ENCODE measurements around the gene PPP3R1.

Gene PPP3R1

GRCh38 chr2:68182902-68183301, 69.4 kb downstream of the PPP3R1 start:
- H3K79me2 ChIP-seq (ENCODE audit: insufficient read depth, low read length) = peaks cover 46% of the 10 kb centered on the region

GRCh38 chr2:68178954-68179627, 73.2 kb downstream of the PPP3R1 start:
- Histone ChIP-seq H3K27me3 (ENCODE audit: low read length) (no peaks in the 10 kb centered on the region), H3F3A (ENCODE audit: insufficient read depth) (peaks cover 37% of the 10 kb centered on the region), H2AFZ (ENCODE audit: low read depth, low read length, severe bottlenecking) (no peak overlapping the region), H3K9me3 (ENCODE audit: insufficient read depth, low read length) (no peaks in the 10 kb centered on the region), H3K9ac (ENCODE audit: low read length) (no peak overlapping the region), H3K27ac (ENCODE audit: low read depth, low read length) (no peak overlapping the region), H3K9me2 (replicated peaks; ENCODE audit: insufficient read depth, low read length) (no peaks in the 10 kb centered on the region), H3K4me2 (ENCODE audit: low read depth, low read length, poor library complexity, severe bottlenecking) (no peak overlapping the region), H3K79me2 (ENCODE audit: insufficient read depth, low read length) (peaks cover 21% of the 10 kb centered on the region), H4K20me1 (ENCODE audit: low read depth, low read length) (no peaks in the 10 kb centered on the region), H3K4me3 (ENCODE audit: insufficient read depth, low read length, poor library complexity, severe bottlenecking) (no peak overlapping the region), H3K36me3 (ENCODE audit: low read length) (peaks cover 40% of the 10 kb centered on the region)
- TF ChIP-seq EZH2phosphoT487 (conservative IDR thresholded peaks at IDR 0.05; ENCODE audit: low read length) = no peak
- no peak for TF ChIP-seq CTCF (IDR thresholded peaks at IDR 0.05; ENCODE audit: insufficient read depth, low read length, poor library complexity, severe bottlenecking)

More at GRCh38 chr2:68182902-68183301, 69.4 kb downstream of the PPP3R1 start:
- no peak overlapping the region for H3K9ac ChIP-seq (ENCODE audit: low read length)
- H3K36me3 ChIP-seq (ENCODE audit: low read length) = peaks cover 36% of the 10 kb centered on the region
- TF ChIP-seq CTCF (IDR thresholded peaks at IDR 0.05; ENCODE audit: insufficient read depth, low read length, poor library complexity, severe bottlenecking) (no peak), EZH2phosphoT487 (conservative IDR thresholded peaks at IDR 0.05; ENCODE audit: low read length) (no peak)
- H3K27me3 ChIP-seq (ENCODE audit: low read length) = no peaks in the 10 kb centered on the region
- peaks cover 34% of the 10 kb centered on the region; the same call in 1 of the 2 replicates for H3F3A ChIP-seq (ENCODE audit: insufficient read depth)
- no peak overlapping the region for H3K27ac ChIP-seq (ENCODE audit: low read depth, low read length)
- no peaks in the 10 kb centered on the region for H3K9me3 ChIP-seq (ENCODE audit: insufficient read depth, low read length)
- H3K4me3 ChIP-seq (ENCODE audit: insufficient read depth, low read length, poor library complexity, severe bottlenecking) = no peak overlapping the region
- no peak overlapping the region for H3K4me2 ChIP-seq (ENCODE audit: low read depth, low read length, poor library complexity, severe bottlenecking)
- H3K9me2 ChIP-seq (replicated peaks; ENCODE audit: insufficient read depth, low read length) = no peaks in the 10 kb centered on the region
- H2AFZ ChIP-seq (ENCODE audit: low read depth, low read length, severe bottlenecking) = no peak overlapping the region
- H4K20me1 ChIP-seq (ENCODE audit: low read depth, low read length) = 0 out of 2 replicates have a peak, but pooled peaks cover 6% of the 10 kb centered on the region

GRCh38 chr2:68178432-68178831, 73.9 kb downstream of the PPP3R1 start:
- peaks cover 15% of the 10 kb centered on the region for H3K79me2 ChIP-seq (ENCODE audit: insufficient read depth, low read length)
- H3K9ac ChIP-seq (ENCODE audit: low read length) = no peak overlapping the region
- TF ChIP-seq CTCF (IDR thresholded peaks at IDR 0.05; ENCODE audit: insufficient read depth, low read length, poor library complexity, severe bottlenecking) (no peak), EZH2phosphoT487 (conservative IDR thresholded peaks at IDR 0.05; ENCODE audit: low read length) (no peak)
- no peak overlapping the region for H3K4me2 ChIP-seq (ENCODE audit: low read depth, low read length, poor library complexity, severe bottlenecking)
- peaks cover 37% of the 10 kb centered on the region for H3K36me3 ChIP-seq (ENCODE audit: low read length)
- no peak overlapping the region for H3K4me3 ChIP-seq (ENCODE audit: insufficient read depth, low read length, poor library complexity, severe bottlenecking)
- no peaks in the 10 kb centered on the region for H3K9me2 ChIP-seq (replicated peaks; ENCODE audit: insufficient read depth, low read length)
- peaks cover 42% of the 10 kb centered on the region for H3F3A ChIP-seq (ENCODE audit: insufficient read depth)
- H3K27ac ChIP-seq (ENCODE audit: low read depth, low read length) = no peak overlapping the region
- no peak overlapping the region for H2AFZ ChIP-seq (ENCODE audit: low read depth, low read length, severe bottlenecking)
- H3K27me3 ChIP-seq (ENCODE audit: low read length) = no peaks in the 10 kb centered on the region
- no peaks in the 10 kb centered on the region for H3K9me3 ChIP-seq (ENCODE audit: insufficient read depth, low read length)
- no peaks in the 10 kb centered on the region for H4K20me1 ChIP-seq (ENCODE audit: low read depth, low read length)

All from SU-DHL-6 (cell line).